ENCODE measurements around the gene THNSL1. TPM values are rescaled to one million over a fixed set of nuclear protein-coding genes. Genes with fewer than 3 reads are reported as not detected.

Gene THNSL1
- total and polyA plus RNA-seq, 2 of the 8 experiments (the other 6 are each of a cell fraction or from before 2014, with no cell fraction given) = 1.4 to 3.1 TPM

DNA sequence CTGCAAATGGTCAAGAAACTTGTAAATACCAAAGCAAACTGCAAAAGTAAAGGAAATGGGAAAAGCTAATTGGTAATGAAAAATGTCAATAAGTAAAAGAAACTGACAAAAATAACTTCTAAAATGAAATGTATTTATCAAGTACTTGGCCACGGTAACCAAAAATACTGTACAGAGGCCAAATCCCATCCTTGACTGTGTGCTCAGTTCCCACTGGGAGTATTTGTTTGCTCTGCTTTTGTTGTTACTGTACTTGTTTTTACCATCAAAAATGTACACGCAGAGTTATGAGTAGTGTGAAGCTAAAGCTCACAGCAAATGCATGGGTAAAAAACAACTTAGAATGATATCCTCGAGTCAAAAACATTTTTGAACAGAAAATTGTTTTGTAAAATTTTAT lies 31.5 kb upstream of the THNSL1 start:
- no peak overlapping the region for H2BK5ac ChIP-seq (ENCODE audit: low read depth, low read length)
- no peak overlapping the region for H2AFZ ChIP-seq (ENCODE audit: low read length)
- H2BK12ac ChIP-seq (ENCODE audit: low read depth, low read length) = no peak overlapping the region
- H4K8ac ChIP-seq (ENCODE audit: extremely low read depth, insufficient read depth, low read length) = no peak overlapping the region
- no peaks in the 10 kb centered on the region for H3K36me3 ChIP-seq (ENCODE audit: control insufficient read depth in 2 of 4, insufficient read depth in 4 of 4, low read length in 3 of 4)
- H4K5ac ChIP-seq (ENCODE audit: insufficient read length, low read depth, low read length) = no peak overlapping the region
- H3K18ac ChIP-seq (ENCODE audit: extremely low read depth, low read length) = no peak overlapping the region
- CTCF ChIA-PET (ENCODE audit: partially characterized antibody) = no interaction called here
- WGBS, 2 experiments (ENCODE audit: extremely low coverage in 1 of 2, insufficient coverage in 1 of 2, insufficient read length in 1 of 2, insufficient replicate concordance in 2 of 2, low coverage in 1 of 2, low lambda C conversion rate in 2 of 2, missing lambda C conversion rate in 1 of 2) = 92% methylated on average over 3 of the region's 3 CpGs; no CpG with 5 or more reads in 1 of the 2 experiments
- H3K4me1 ChIP-seq (replicated peaks in 1 of 4; ENCODE audit: control insufficient read depth in 3 of 4, insufficient read depth in 4 of 4, low read length in 3 of 4) = no peaks in the 10 kb centered on the region
- H2AK5ac ChIP-seq (ENCODE audit: low read depth, low read length) = no peak overlapping the region
- no peak overlapping the region for H3K14ac ChIP-seq (ENCODE audit: insufficient read length)
- H3K23ac ChIP-seq (ENCODE audit: insufficient read length) = no peak overlapping the region
- no peak overlapping the region for H4K91ac ChIP-seq (replicated peaks; ENCODE audit: insufficient read length, low read length)
- no peaks in the 10 kb centered on the region for H4K20me1 ChIP-seq (replicated peaks in 1 of 2; ENCODE audit: control insufficient read depth in 1 of 2, insufficient read depth in 2 of 2, low read length in 2 of 2)
- no peak overlapping the region for H3K27ac ChIP-seq (ENCODE audit: low read depth, low read length)
- no peak overlapping the region for H2BK120ac ChIP-seq (replicated peaks; ENCODE audit: low read depth, low read length)
- no peaks in the 10 kb centered on the region for H3K79me2 ChIP-seq (ENCODE audit: control insufficient read depth in 1 of 2, insufficient read depth in 2 of 2, low read length in 2 of 2)
- no peak overlapping the region for H3K4ac ChIP-seq (replicated peaks; ENCODE audit: insufficient read length, low read depth, low read length)
- DNase-seq (ENCODE audit: low read depth in 1 of 2, low spot score in 2 of 2) = no peak
- H3K56ac ChIP-seq (replicated peaks; ENCODE audit: insufficient read length, low read depth, low read length) = no peak overlapping the region
- no peaks in the 10 kb centered on the region for H3K23me2 ChIP-seq (ENCODE audit: low read depth, low read length)
- no peak overlapping the region for H2BK20ac ChIP-seq (ENCODE audit: low read length)
- H3K79me1 ChIP-seq (ENCODE audit: low read depth, low read length) = no peaks in the 10 kb centered on the region
- TF ChIP-seq, protein P1, sequence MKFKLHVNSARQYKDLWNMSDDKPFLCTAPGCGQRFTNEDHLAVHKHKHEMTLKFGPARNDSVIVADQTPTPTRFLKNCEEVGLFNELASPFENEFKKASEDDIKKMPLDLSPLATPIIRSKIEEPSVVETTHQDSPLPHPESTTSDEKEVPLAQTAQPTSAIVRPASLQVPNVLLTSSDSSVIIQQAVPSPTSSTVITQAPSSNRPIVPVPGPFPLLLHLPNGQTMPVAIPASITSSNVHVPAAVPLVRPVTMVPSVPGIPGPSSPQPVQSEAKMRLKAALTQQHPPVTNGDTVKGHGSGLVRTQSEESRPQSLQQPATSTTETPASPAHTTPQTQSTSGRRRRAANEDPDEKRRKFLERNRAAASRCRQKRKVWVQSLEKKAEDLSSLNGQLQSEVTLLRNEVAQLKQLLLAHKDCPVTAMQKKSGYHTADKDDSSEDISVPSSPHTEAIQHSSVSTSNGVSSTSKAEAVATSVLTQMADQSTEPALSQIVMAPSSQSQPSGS (IDR thresholded peaks at IDR 0.05; ENCODE audit: low read length) = no peak
- TF ChIP-seq SIRT6 (IDR thresholded peaks at IDR 0.05; ENCODE audit: low read length) (no peak), SIX5 (IDR thresholded peaks at IDR 0.05; ENCODE audit: low read depth, low read length) (no peak), CHD2 (IDR thresholded peaks at IDR 0.05; ENCODE audit: low read length) (no peak), CBX8 (IDR thresholded peaks at IDR 0.05; ENCODE audit: borderline replicate concordance, low read depth, low read length) (no peak)
- no peak for FAIRE-seq
- no peak overlapping the region for H2BK15ac ChIP-seq (ENCODE audit: low read length)
- H3K4me3 ChIP-seq (ENCODE audit: extremely low read depth in 1 of 4, insufficient read depth in 2 of 4, low read depth in 3 of 4, low read length in 4 of 4) = no peak overlapping the region
- POLR2A ChIA-PET (ENCODE audit: partially characterized antibody) = no interaction called here
- H3K27me3 ChIP-seq (replicated peaks in 1 of 4; ENCODE audit: control insufficient read depth in 3 of 4, extremely low read depth in 1 of 4, insufficient read depth in 3 of 4, low read length in 3 of 4) = no peaks in the 10 kb centered on the region
- H3K9me3 ChIP-seq (ENCODE audit: insufficient read depth in 2 of 2, low read depth in 1 of 2, low read length in 1 of 2) = no peaks in the 10 kb centered on the region
- no peak overlapping the region for H3K4me2 ChIP-seq (ENCODE audit: insufficient read depth in 1 of 2, low read depth in 2 of 2, low read length in 2 of 2)
- no peak overlapping the region for H3K9ac ChIP-seq (replicated peaks in 1 of 4; ENCODE audit: extremely low read depth in 1 of 4, low read depth in 3 of 4, low read length in 3 of 4)
